HCT116 (cell line): Measurements from ENCODE around the gene DMGDH. TPM values are rescaled to one million over a fixed set of nuclear protein-coding genes. Genes with fewer than 3 reads are reported as not detected.

Experiments
- ATAC-seq: fragments of 200-7000 bp; cut with Tn5 transposase; 2 replicates; pipeline ENCODE4 v1.9.1; 2020; ENCODE audit warnings: mild to moderate bottlenecking, moderate library complexity
- BruUV-seq: library from RNA; stranded (reverse); fragments of 400-500 nt; replicated peaks from 2 replicates; lab custom pipeline; 2021; lab: Mats Ljungman, UMichigan
- CTCF ChIA-PET: fragments of 300-600 bp; sonication (Branson Sonifier 250); formaldehyde crosslinking; loops from one replicate; lab custom pipeline; 2021; ENCODE audit warnings: antibody characterized with exemption; lab: Charles Lee
- POLR2A ChIA-PET: fragments of 300-600, 350-600 bp; sonication (Branson Sonifier 250); formaldehyde crosslinking; loops from one replicate; lab custom pipeline; 2021; ENCODE audit warnings: antibody characterized with exemption; lab: Charles Lee
- RAD21 ChIA-PET, 2 experiments: fragments of 300-600 bp; sonication (Branson Sonifier 250); formaldehyde crosslinking; loops; one replicate each; lab custom pipeline; 2023; ENCODE audit warnings: low total read pairs in 2 of 2; ENCODE audit not compliant: uncharacterized antibody in 2 of 2, unreplicated experiment in 2 of 2, low non-redundant PET in 1 of 2; lab: Charles Lee
- DNase-seq: peaks from one replicate; pipeline ENCODE4 v3.0.0-alpha.2; 2010; ENCODE audit warnings: low read depth, low spot score
- H2AFZ ChIP-seq: fragments of 200-600 bp; shearing (Covaris generic), sonication (generic); 2 replicates; pipeline ENCODE4 v1.6.1; 2017; ENCODE audit warnings: low read depth, mixed run types, mixed read lengths, antibody characterized with exemption, low read length; ENCODE audit not compliant: poor library complexity, severe bottlenecking
- H3K27ac ChIP-seq: 2 replicates; pipeline ENCODE4 v1.5.1; 2012; ENCODE audit warnings: low read depth, low read length
- H3K27me3 ChIP-seq: fragments of 200-600 bp; sonication (generic); 2 replicates; pipeline ENCODE4 v1.6.1; 2016; ENCODE audit warnings: mixed run types, low read length, mixed read lengths; ENCODE audit not compliant: insufficient read depth
- H3K36me3 ChIP-seq, 2 experiments: fragments of 200-500 bp in 1 of 2; fragments of 200-600 bp in 1 of 2; sonication (Bioruptor generic) in 1 of 2; sonication (generic) in 1 of 2; 2 replicates each; pipeline versions ENCODE4 v1.5.1 to v1.6.1; 2014 to 2016; ENCODE audit warnings: low read length in 2 of 2, inconsistent platforms in 1 of 2, mixed read lengths in 1 of 2, mixed run types in 1 of 2; ENCODE audit not compliant: insufficient read depth in 2 of 2, control insufficient read depth in 1 of 2
- H3K4me1 ChIP-seq, 2 experiments: fragments of 200-600 bp in 1 of 2; sonication (generic) in 1 of 2; 2 replicates each; pipeline versions ENCODE4 v1.5.1 to v1.6.1; 2012 to 2017; ENCODE audit warnings: low read length in 2 of 2, inconsistent platforms in 1 of 2, mild to moderate bottlenecking in 1 of 2, mixed read lengths in 1 of 2, mixed run types in 1 of 2, moderate library complexity in 1 of 2; ENCODE audit not compliant: insufficient read depth in 2 of 2, control insufficient read depth in 1 of 2
- H3K4me2 ChIP-seq: fragments of 200-600 bp; sonication (generic); 2 replicates; pipeline ENCODE4 v1.6.1; 2017; ENCODE audit warnings: mixed run types, low read length, mixed read lengths
- H3K4me3 ChIP-seq, 2 experiments: fragments of 200-600 bp in 1 of 2; sonication (generic) in 1 of 2; replicated peaks in 1 of 2; 2 replicates each; pipeline ENCODE4 v1.5.1; 2011 to 2016; ENCODE audit warnings: low read length in 2 of 2, control low read depth in 1 of 2, low read depth in 1 of 2, mild to moderate bottlenecking in 1 of 2, mixed read lengths in 1 of 2, mixed run types in 1 of 2
- H3K79me2 ChIP-seq: fragments of 200-600 bp; sonication (generic); 2 replicates; pipeline ENCODE4 v1.6.1; 2017; ENCODE audit warnings: mild to moderate bottlenecking, mixed run types, low read length, moderate library complexity, mixed read lengths; ENCODE audit not compliant: insufficient read depth
- H3K9ac ChIP-seq: fragments of 200-600 bp; sonication (generic); 2 replicates; pipeline ENCODE4 v1.6.1; 2016; ENCODE audit warnings: low read length, mixed read lengths
- H3K9me2 ChIP-seq: fragments of 200-600 bp; sonication (generic), shearing (Covaris generic); 2 replicates; pipeline ENCODE4 v1.6.1; 2017; ENCODE audit warnings: mixed run types, mild to moderate bottlenecking, moderate library complexity; ENCODE audit not compliant: insufficient read depth
- H3K9me3 ChIP-seq, 2 experiments: fragments of 200-500 bp in 1 of 2; fragments of 200-600 bp in 1 of 2; sonication (Bioruptor generic) in 1 of 2; sonication (generic) in 1 of 2; 2 replicates each; pipeline ENCODE4 v1.6.1; 2014 to 2017; ENCODE audit warnings: low read length in 2 of 2, mixed read lengths in 2 of 2, inconsistent platforms in 1 of 2, low read depth in 1 of 2, mild to moderate bottlenecking in 1 of 2, mixed run types in 1 of 2, moderate library complexity in 1 of 2; ENCODE audit not compliant: control insufficient read depth in 1 of 2, insufficient read depth in 1 of 2
- H4K20me1 ChIP-seq: fragments of 200-600 bp; sonication (generic), shearing (Covaris generic); 2 replicates; pipeline ENCODE4 v1.6.1; 2017; ENCODE audit warnings: mixed run types, mild to moderate bottlenecking, moderate library complexity; ENCODE audit not compliant: insufficient read depth
- ELF1 ChIP-seq: IDR thresholded peaks from 2 replicates; pipeline ENCODE4 v1.6.1; 2012; ENCODE audit warnings: low read depth, borderline replicate concordance
- EZH2 ChIP-seq: fragments of 200-600 bp; sonication (generic); IDR thresholded peaks from 2 replicates; pipeline ENCODE4 v1.6.1; 2017; ENCODE audit warnings: antibody characterized with exemption, mixed run types
- POLR2A ChIP-seq: IDR thresholded peaks from 2 replicates; pipeline ENCODE4 v1.7.0; 2011; ENCODE audit warnings: borderline replicate concordance; ENCODE audit not compliant: insufficient read depth, insufficient read length; ENCODE audit errors: extremely low read depth
- POLR2AphosphoS5 ChIP-seq: IDR thresholded peaks from 2 replicates; pipeline ENCODE4 v1.6.1; 2011; ENCODE audit warnings: mild to moderate bottlenecking, low read depth, low read length, moderate library complexity
- RAD21 ChIP-seq: IDR thresholded peaks from 2 replicates; pipeline ENCODE4 v1.6.1; 2012; ENCODE audit warnings: low read depth, mild to moderate bottlenecking
- SIN3A ChIP-seq: IDR thresholded peaks from 2 replicates; pipeline ENCODE4 v1.6.1; 2012; ENCODE audit warnings: low read depth
- YY1 ChIP-seq: IDR thresholded peaks from 2 replicates; pipeline ENCODE4 v1.6.1; 2011; ENCODE audit warnings: low read length, low read depth, moderate library complexity, mild to moderate bottlenecking; ENCODE audit not compliant: insufficient replicate concordance; ENCODE audit errors: extremely low read depth
- ZFX ChIP-seq: fragments of 450-650 bp; IDR thresholded peaks from 2 replicates; pipeline ENCODE4 v1.6.1; 2017
- intact Hi-C: fragments of 100-400 bp; cut with micrococcal nuclease; formaldehyde crosslinking; loops from 2 replicates; pipeline ENCODE4 v1.10.0; 2022
- total RNA-seq: library from RNA; stranded (reverse); gene quantifications from one replicate; pipeline ENCODE4 v1.2.1, GENCODE V29; 2021; ENCODE audit not compliant: unreplicated experiment
- TF ChIP-seq, protein P1 (sequence below): IDR thresholded peaks from 2 replicates; pipeline ENCODE4 v1.6.1; 2012

Gene DMGDH
- total RNA-seq, 1 experiment from 2014 or later, result 2.3 TPM

DNA sequence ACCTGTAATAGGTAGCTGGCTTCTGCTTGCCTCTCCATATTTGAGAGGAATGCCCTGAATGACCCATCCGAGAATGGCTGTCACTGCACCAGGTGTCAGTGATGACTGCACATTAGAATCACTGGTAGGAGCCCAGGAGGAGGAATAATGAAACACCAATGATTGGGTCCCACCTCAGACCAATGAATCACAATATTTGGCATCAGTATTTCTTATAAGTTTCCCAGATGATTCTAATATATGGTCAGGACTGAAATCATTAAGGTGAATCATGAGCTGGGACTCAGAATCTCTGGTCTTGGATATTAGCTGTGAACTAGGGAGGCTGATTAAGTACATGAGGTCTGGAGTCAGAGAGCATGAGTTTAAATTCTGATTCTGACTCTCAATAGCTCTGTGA, 107.7 kb downstream of the DMGDH start:
- no peaks in the 10 kb centered on the region for H3K27me3 ChIP-seq
- ChIA-PET POLR2A (no interaction called here), RAD21 (interaction anchor here in 1 of 2 experiments (1.4 kb wide), 1 partner anchor 62 kb away, joined by 3 read pairs; no protein-coding TSS in a partner anchor), CTCF (interaction anchor here (3.9 kb wide), 1 partner anchor 62 kb away, joined by 35 read pairs; no protein-coding TSS in a partner anchor)
- TF ChIP-seq ELF1, result no peak
- TF ChIP-seq, protein P1, sequence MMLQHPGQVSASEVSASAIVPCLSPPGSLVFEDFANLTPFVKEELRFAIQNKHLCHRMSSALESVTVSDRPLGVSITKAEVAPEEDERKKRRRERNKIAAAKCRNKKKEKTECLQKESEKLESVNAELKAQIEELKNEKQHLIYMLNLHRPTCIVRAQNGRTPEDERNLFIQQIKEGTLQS, result no peak
- H2AFZ ChIP-seq, result no peak overlapping the region
- no peaks in the 10 kb centered on the region for H3K36me3 ChIP-seq
- no peak overlapping the region for H3K9ac ChIP-seq
- H3K9me2 ChIP-seq, result no peaks in the 10 kb centered on the region
- DNase-seq (no peak), ATAC-seq (no peak)
- no TSS peak for BruUV-seq
- no peaks in the 10 kb centered on the region for H4K20me1 ChIP-seq
- intact Hi-C loops, result loop anchor here (5.0 kb wide), 2 partner anchors 424 to 494 kb away; no protein-coding TSS in a partner anchor
- H3K27ac ChIP-seq, result no peak overlapping the region
- H3K9me3 ChIP-seq, result no peaks in the 10 kb centered on the region
- no peaks in the 10 kb centered on the region for H3K4me1 ChIP-seq
- H3K4me2 ChIP-seq, result no peak overlapping the region
- H3K4me3 ChIP-seq, result no peak overlapping the region
- H3K79me2 ChIP-seq, result no peaks in the 10 kb centered on the region

DNA sequence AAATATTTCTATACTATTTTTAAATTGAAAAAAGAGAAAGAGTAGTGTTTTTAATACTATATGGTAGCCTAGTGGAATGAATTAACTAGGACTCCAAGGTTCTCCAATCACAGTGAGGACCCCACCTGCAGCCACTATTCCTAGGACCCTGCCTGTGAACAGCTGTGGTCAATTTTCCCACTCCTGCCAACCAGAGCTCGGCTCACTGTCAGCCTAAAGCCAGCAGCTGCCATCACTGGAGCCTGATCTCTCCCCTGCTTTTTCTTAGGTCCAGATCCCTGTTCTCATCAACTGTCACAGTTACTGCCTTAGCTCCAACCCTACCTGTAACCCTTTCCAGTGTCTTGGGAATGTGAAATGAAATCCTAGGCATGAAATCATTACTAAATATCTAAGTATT, 109.7 kb downstream of the DMGDH start:
- intact Hi-C loops, result loop anchor here (5.0 kb wide), 2 partner anchors 422 to 492 kb away; no protein-coding TSS in a partner anchor
- ATAC-seq (no peak), DNase-seq (no peak)
- Histone ChIP-seq H3K9me3 (no peaks in the 10 kb centered on the region), H3K27ac (no peak overlapping the region), H3K36me3 (no peaks in the 10 kb centered on the region), H3K9ac (no peak overlapping the region), H3K27me3 (no peaks in the 10 kb centered on the region), H3K9me2 (no peaks in the 10 kb centered on the region), H3K79me2 (no peaks in the 10 kb centered on the region), H3K4me3 (no peak overlapping the region), H3K4me1 (no peaks in the 10 kb centered on the region), H3K4me2 (no peak overlapping the region), H2AFZ (no peak overlapping the region), H4K20me1 (no peaks in the 10 kb centered on the region)
- RAD21 ChIA-PET, result no interaction called here
- BruUV-seq, result no TSS peak
- TF ChIP-seq ZFX (no peak), POLR2A (no peak), RAD21 (no peak), SIN3A (no peak), POLR2AphosphoS5 (no peak), YY1 (no peak), EZH2 (no peak)
- POLR2A ChIA-PET, result no interaction called here
- CTCF ChIA-PET, result interaction anchor here (1.0 kb wide), 1 partner anchor 60 kb away, joined by 4 read pairs; no protein-coding TSS in a partner anchor
